Fibroblast of lung (primary cell): Measurements from ENCODE around the gene METTL25.

Source experiments
- CTCF ChIP-seq, 2 donors: IDR thresholded peaks in 1 of 2; conservative IDR thresholded peaks in 1 of 2; 1 replicate in 1 of 2; 2 replicates in 1 of 2; pipeline ENCODE4 v1.5.1; 2011 to 2012; ENCODE audit warnings: low read length in 2 of 2, control low read depth in 1 of 2, inconsistent platforms in 1 of 2, low read depth in 1 of 2, mild to moderate bottlenecking in 1 of 2
- EZH2 ChIP-seq: IDR thresholded peaks from 2 replicates; pipeline ENCODE4 v1.5.1; 2012; ENCODE audit warnings: low read length, control low read depth, mild to moderate bottlenecking; ENCODE audit errors: missing control alignments

DNA sequence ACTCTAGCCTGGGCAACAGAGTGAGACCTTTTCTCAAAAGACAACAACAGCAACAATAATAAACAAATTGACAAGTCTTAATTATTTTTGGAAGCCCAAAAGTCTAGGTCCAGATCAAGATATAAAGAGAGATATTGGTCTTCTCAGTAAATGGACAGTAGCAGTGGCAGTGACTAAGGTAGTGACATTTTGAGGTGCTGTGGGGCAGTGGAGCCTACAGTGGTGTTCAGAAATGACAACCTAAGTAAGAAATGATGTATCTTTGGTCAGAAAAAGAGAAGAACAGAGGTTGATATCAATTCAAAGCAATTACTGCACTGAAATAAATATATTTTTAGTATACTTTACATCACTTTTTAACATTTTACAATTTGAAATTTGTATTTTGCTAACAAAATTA is 20.7 kb downstream of the METTL25 start:
- TF ChIP-seq CTCF (conservative IDR thresholded peaks at IDR 0.05 in 1 of 2, IDR thresholded peaks at IDR 0.05 in 1 of 2; ENCODE audit: low read depth in 1 of 2, low read length in 2 of 2) (no peak), EZH2 (no peak)
